Measurements from ENCODE around the gene TBC1D14.

GRCh38 chr4:7052313-7052712, 142.7 kb downstream of the TBC1D14 start:
- TF ChIP-seq POLR2A (IDR thresholded peaks at IDR 0.05; ENCODE audit: low read length) (no peak), GATA1 (IDR thresholded peaks at IDR 0.05; ENCODE audit: low read depth, low read length) (no peak)

Measured in erythroblast (primary cell).